Measurements from ENCODE around the gene TXNDC15. TPM values are rescaled to one million over a fixed set of nuclear protein-coding genes. Genes with fewer than 3 reads are reported as not detected.

TXNDC15 gene
- total and polyA plus RNA-seq, 2 donors from 2014 or later = 78.0 to 87.3 TPM

DNA sequence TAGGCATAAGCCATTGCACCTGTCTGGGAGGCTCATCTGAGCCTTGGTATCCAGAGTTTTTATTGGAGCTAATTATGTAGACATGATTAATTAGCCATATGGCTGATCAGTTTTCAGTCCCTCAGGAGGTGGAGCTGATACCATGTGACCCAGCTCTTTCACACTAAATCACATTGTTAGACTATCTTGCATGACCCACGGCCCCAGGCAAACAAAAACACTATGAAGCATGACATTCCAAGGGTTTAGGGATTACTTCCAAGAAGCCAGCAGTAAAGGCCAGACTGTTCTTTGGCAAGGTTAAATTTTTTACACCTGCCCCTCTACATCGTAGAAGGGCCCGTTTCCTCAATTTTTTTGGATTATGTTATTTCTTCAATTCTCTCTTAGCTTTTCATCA is 33.4 kb upstream of the TXNDC15 start:
- DNase-seq = no peak
- TF ChIP-seq, protein P1, sequence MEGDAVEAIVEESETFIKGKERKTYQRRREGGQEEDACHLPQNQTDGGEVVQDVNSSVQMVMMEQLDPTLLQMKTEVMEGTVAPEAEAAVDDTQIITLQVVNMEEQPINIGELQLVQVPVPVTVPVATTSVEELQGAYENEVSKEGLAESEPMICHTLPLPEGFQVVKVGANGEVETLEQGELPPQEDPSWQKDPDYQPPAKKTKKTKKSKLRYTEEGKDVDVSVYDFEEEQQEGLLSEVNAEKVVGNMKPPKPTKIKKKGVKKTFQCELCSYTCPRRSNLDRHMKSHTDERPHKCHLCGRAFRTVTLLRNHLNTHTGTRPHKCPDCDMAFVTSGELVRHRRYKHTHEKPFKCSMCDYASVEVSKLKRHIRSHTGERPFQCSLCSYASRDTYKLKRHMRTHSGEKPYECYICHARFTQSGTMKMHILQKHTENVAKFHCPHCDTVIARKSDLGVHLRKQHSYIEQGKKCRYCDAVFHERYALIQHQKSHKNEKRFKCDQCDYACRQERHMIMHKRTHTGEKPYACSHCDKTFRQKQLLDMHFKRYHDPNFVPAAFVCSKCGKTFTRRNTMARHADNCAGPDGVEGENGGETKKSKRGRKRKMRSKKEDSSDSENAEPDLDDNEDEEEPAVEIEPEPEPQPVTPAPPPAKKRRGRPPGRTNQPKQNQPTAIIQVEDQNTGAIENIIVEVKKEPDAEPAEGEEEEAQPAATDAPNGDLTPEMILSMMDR (IDR thresholded peaks at IDR 0.05; ENCODE audit: borderline replicate concordance, extremely low read depth, insufficient read depth) = no peak
- no peak for FAIRE-seq
- H3K27ac ChIP-seq (ENCODE audit: low read depth in 2 of 2, low read length in 2 of 2) = peak overlapping the region; percentile 28 to 29
- no peaks in the 10 kb centered on the region for H3K9me3 ChIP-seq (ENCODE audit: control insufficient read depth in 2 of 3, insufficient read depth in 1 of 3, low read length in 3 of 3)
- H3K27me3 ChIP-seq (ENCODE audit: control insufficient read depth, insufficient read depth, low read length) = no peaks in the 10 kb centered on the region
- H3K4me3 ChIP-seq (ENCODE audit: low read length in 3 of 3) = no peak overlapping the region
- H3K4me1 ChIP-seq (ENCODE audit: control insufficient read depth in 2 of 3, insufficient read depth in 2 of 3, low read depth in 1 of 3, low read length in 3 of 3) = peaks cover 0 to 5% (median 5%) of the 10 kb centered on the region in 3 donors
- intact Hi-C loops (cut with DNase I) = no loop called here
- no peak overlapping the region for H3K9ac ChIP-seq (ENCODE audit: low read length in 3 of 3)
- H3K36me3 ChIP-seq (ENCODE audit: control insufficient read depth in 2 of 3, insufficient read depth in 3 of 3, low read length in 3 of 3) = peaks cover 0 to 5% (median 0%) of the 10 kb centered on the region in 3 donors

DNA sequence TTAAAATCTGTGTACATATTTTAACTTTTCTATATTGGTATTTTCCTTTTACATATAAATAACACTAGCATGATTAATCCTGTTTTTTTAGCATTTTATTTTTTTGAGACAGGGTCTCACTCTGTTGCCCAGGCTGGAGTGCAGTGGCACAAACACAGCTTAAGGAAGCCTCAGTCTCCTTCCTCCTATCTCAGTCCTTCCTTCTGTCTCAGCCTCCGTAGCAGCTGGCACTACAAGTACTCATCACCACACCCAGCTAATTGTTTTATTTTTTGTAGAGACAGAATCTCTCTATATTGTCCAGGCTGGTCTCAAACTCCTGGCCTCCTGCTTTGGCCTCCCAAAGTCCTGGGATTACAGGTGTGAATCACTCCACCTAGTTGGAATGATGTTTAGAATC is 29.9 kb upstream of the TXNDC15 start:
- Histone ChIP-seq H3K9me3 (ENCODE audit: control insufficient read depth in 2 of 3, insufficient read depth in 1 of 3, low read length in 3 of 3) (no peaks in the 10 kb centered on the region), H3K4me3 (ENCODE audit: low read length in 3 of 3) (no peak overlapping the region), H3K9ac (ENCODE audit: low read length in 3 of 3) (no peak overlapping the region), H3K36me3 (ENCODE audit: control insufficient read depth in 2 of 3, insufficient read depth in 3 of 3, low read length in 3 of 3) (peaks cover 0 to 3% (median 0%) of the 10 kb centered on the region in 3 donors), H3K27me3 (ENCODE audit: control insufficient read depth, insufficient read depth, low read length) (no peaks in the 10 kb centered on the region), H3K4me1 (ENCODE audit: control insufficient read depth in 2 of 3, insufficient read depth in 2 of 3, low read depth in 1 of 3, low read length in 3 of 3) (peaks cover 0 to 5% (median 5%) of the 10 kb centered on the region in 3 donors), H3K27ac (ENCODE audit: low read depth in 2 of 2, low read length in 2 of 2) (no peak overlapping the region)
- intact Hi-C loops (cut with DNase I) = no loop called here
- DNase-seq (no peak), FAIRE-seq (no peak)
- TF ChIP-seq, protein P1 (IDR thresholded peaks at IDR 0.05; ENCODE audit: borderline replicate concordance, extremely low read depth, insufficient read depth) = no peak

DNA sequence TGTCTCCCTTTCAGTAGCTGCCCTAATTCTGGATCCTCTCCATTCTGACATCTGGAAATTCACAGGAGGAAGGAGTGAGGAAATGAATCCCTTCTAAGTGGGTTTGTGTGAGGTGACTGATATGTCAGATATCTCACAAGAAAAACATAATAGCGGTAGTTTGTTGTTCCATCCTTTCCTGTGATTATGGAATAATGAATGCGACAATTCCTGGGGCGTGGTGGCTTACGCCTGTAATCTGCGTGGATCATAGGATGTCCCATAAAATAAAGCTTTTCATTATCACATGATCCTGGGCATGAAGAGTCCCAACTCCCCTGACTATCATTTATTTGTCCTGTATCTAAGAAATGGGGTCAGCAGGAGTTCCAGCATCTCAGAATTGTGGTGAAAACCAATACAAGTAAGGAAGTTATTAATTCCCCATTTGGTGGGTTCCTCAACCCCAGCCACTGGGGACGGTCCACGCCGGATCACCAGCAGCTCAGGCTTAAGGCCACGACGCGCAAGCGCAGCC is 28.8 kb upstream of the TXNDC15 start:
- peaks cover 0 to 5% (median 5%) of the 10 kb centered on the region in 3 donors for H3K4me1 ChIP-seq (ENCODE audit: control insufficient read depth in 2 of 3, insufficient read depth in 2 of 3, low read depth in 1 of 3, low read length in 3 of 3)
- H3K4me3 ChIP-seq (ENCODE audit: low read length in 3 of 3) = peak overlapping the region; percentile 39 to 91 (median 87)
- H3K9me3 ChIP-seq (ENCODE audit: control insufficient read depth in 2 of 3, insufficient read depth in 1 of 3, low read length in 3 of 3) = no peaks in the 10 kb centered on the region
- intact Hi-C loops (cut with DNase I) = no loop called here
- peak overlapping the region; percentile 2 to 87 (median 83) for H3K9ac ChIP-seq (ENCODE audit: low read length in 3 of 3)
- DNase-seq (no peak), FAIRE-seq (no peak)
- TF ChIP-seq, protein P1 (IDR thresholded peaks at IDR 0.05; ENCODE audit: borderline replicate concordance, extremely low read depth, insufficient read depth) = no peak
- H3K27ac ChIP-seq (ENCODE audit: low read depth in 2 of 2, low read length in 2 of 2) = peak overlapping the region; percentile 91 to 94
- H3K36me3 ChIP-seq (ENCODE audit: control insufficient read depth in 2 of 3, insufficient read depth in 3 of 3, low read length in 3 of 3) = peaks cover 0 to under 1% (median 0%) of the 10 kb centered on the region in 3 donors
- H3K27me3 ChIP-seq (ENCODE audit: control insufficient read depth, insufficient read depth, low read length) = no peaks in the 10 kb centered on the region

Data from kidney (tissue), 14 donors.